ENCODE data around the gene KIAA1217. TPM values are rescaled to one million over a fixed set of nuclear protein-coding genes. Genes with fewer than 3 reads are reported as not detected.

The KIAA1217 gene
- total and polyA plus RNA-seq, 2 of the 4 experiments (the other 2 are of a cell fraction), result 3.4 to 4.4 TPM

DNA sequence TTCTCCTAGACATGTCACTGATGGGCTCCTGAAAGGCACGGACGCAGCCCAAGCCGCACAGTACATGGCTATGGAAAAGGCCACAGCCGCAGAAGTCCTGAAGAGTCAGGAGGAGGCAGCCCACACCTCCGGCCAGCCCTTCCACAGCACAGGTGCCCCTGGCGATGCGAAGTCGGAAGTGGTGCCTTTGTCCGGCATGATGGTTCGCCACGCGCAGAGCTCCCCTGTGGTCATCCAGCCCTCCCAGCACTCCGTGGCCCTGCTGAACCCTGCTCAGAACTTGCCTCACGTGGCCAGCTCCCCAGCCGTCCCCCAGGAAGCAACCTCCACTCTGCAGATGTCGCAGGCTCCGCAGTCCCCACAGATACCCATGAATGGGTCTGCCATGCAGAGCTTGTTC is 315.4 kb downstream of the KIAA1217 start:
- TF ChIP-seq RFX5 (IDR thresholded peaks at IDR 0.05; ENCODE audit: low read depth, low read length) (no peak), CEBPB (IDR thresholded peaks at IDR 0.05; ENCODE audit: low read depth, low read length) (no peak), FOS (IDR thresholded peaks at IDR 0.05; ENCODE audit: low read depth, low read length) (no peak), SMC3 (IDR thresholded peaks at IDR 0.05; ENCODE audit: low read depth, low read length) (no peak), MAFK (IDR thresholded peaks at IDR 0.05; ENCODE audit: low read depth, low read length) (no peak), MXI1 (IDR thresholded peaks at IDR 0.05; ENCODE audit: borderline replicate concordance, low read depth, low read length) (no peak), RAD21 (IDR thresholded peaks at IDR 0.05; ENCODE audit: low read length) (no peak), BHLHE40 (IDR thresholded peaks at IDR 0.05; ENCODE audit: low read depth, low read length) (no peak)
- TF ChIP-seq, protein P1, sequence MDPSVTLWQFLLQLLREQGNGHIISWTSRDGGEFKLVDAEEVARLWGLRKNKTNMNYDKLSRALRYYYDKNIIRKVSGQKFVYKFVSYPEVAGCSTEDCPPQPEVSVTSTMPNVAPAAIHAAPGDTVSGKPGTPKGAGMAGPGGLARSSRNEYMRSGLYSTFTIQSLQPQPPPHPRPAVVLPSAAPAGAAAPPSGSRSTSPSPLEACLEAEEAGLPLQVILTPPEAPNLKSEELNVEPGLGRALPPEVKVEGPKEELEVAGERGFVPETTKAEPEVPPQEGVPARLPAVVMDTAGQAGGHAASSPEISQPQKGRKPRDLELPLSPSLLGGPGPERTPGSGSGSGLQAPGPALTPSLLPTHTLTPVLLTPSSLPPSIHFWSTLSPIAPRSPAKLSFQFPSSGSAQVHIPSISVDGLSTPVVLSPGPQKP (IDR thresholded peaks at IDR 0.05; ENCODE audit: borderline replicate concordance, low read depth, low read length), result no peak
- TF ChIP-seq, protein P2, sequence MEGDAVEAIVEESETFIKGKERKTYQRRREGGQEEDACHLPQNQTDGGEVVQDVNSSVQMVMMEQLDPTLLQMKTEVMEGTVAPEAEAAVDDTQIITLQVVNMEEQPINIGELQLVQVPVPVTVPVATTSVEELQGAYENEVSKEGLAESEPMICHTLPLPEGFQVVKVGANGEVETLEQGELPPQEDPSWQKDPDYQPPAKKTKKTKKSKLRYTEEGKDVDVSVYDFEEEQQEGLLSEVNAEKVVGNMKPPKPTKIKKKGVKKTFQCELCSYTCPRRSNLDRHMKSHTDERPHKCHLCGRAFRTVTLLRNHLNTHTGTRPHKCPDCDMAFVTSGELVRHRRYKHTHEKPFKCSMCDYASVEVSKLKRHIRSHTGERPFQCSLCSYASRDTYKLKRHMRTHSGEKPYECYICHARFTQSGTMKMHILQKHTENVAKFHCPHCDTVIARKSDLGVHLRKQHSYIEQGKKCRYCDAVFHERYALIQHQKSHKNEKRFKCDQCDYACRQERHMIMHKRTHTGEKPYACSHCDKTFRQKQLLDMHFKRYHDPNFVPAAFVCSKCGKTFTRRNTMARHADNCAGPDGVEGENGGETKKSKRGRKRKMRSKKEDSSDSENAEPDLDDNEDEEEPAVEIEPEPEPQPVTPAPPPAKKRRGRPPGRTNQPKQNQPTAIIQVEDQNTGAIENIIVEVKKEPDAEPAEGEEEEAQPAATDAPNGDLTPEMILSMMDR (conservative IDR thresholded peaks at IDR 0.05; ENCODE audit: low read depth, low read length), result no peak
- POLR2A ChIA-PET (ENCODE audit: unreplicated experiment), result no interaction called here
- Histone ChIP-seq H2AFZ (replicated peaks; ENCODE audit: low read length, poor library complexity) (no peak overlapping the region), H2BK15ac (ENCODE audit: low read depth, low read length) (no peak overlapping the region), H3K4me3 (ENCODE audit: insufficient read depth, low read depth, low read length) (no peak overlapping the region), H3K9me3 (ENCODE audit: control insufficient read depth, insufficient read depth, low read length) (no peaks in the 10 kb centered on the region), H3K9ac (ENCODE audit: low read depth, low read length) (no peak overlapping the region), H3K27me3 (ENCODE audit: control insufficient read depth, insufficient read depth, low read length) (no peaks in the 10 kb centered on the region), H3K79me1 (ENCODE audit: low read depth in 1 of 2, low read length in 2 of 2) (no peaks in the 10 kb centered on the region), H3K4ac (ENCODE audit: low read depth, low read length) (no peak overlapping the region), H2BK120ac (ENCODE audit: low read depth, low read length) (no peak overlapping the region), H2BK20ac (ENCODE audit: low read depth, low read length) (no peak overlapping the region), H2BK5ac (ENCODE audit: low read depth, low read length, poor library complexity, severe bottlenecking) (no peak overlapping the region), H3K18ac (ENCODE audit: low read depth, low read length) (no peak overlapping the region), H3K4me1 (ENCODE audit: control insufficient read depth, insufficient read depth, low read length) (no peaks in the 10 kb centered on the region), H4K20me1 (ENCODE audit: insufficient read depth, low read length) (no peaks in the 10 kb centered on the region), H3K23ac (ENCODE audit: low read depth, low read length) (no peak overlapping the region), H3K27ac (ENCODE audit: insufficient read depth, low read length) (no peak overlapping the region), H3K56ac (ENCODE audit: extremely low read depth, insufficient read depth, low read length) (no peak overlapping the region), H2AK5ac (ENCODE audit: low read depth, low read length) (no peak overlapping the region), H2AK9ac (replicated peaks; ENCODE audit: low read depth, low read length, poor library complexity) (no peak overlapping the region), H3K14ac (replicated peaks; ENCODE audit: low read depth, low read length) (no peak overlapping the region), H4K8ac (ENCODE audit: low read depth in 2 of 2, low read length in 2 of 2) (no peak overlapping the region), H3K9me1 (ENCODE audit: insufficient read depth, low read length) (no peaks in the 10 kb centered on the region), H3K4me2 (ENCODE audit: low read depth, low read length) (no peak overlapping the region), H4K91ac (ENCODE audit: insufficient read depth, low read depth, low read length) (no peak overlapping the region), H3K36me3 (ENCODE audit: control insufficient read depth, insufficient read depth, low read length) (peaks cover 15% of the 10 kb centered on the region), H4K5ac (ENCODE audit: low read depth, low read length) (no peak overlapping the region)
- no peak for ATAC-seq (ENCODE audit: low read depth)
- BruUV-seq (replicated peaks), result no TSS peak
- CTCF ChIA-PET, result interaction anchor here (0.5 kb wide), 1 partner anchor 35 kb away, joined by 4 read pairs; no protein-coding TSS in a partner anchor
- in situ Hi-C loops (cut with MboI; ENCODE audit: low sequenced_read_pairs) (loop anchor here (25.0 kb wide), 3 partner anchors 987 to 1362 kb away; no protein-coding TSS in a partner anchor), dilution Hi-C loops (cut with HindIII; ENCODE audit: low sequenced_read_pairs, unreplicated experiment) (no loop called here), intact Hi-C loops (cut with micrococcal nuclease) (no loop called here)
- no peak for DNase-seq
- WGBS, 2 experiments (ENCODE audit: extremely low coverage in 2 of 2, insufficient read length in 1 of 2), result 96% methylated on average over 12 of the region's 17 CpGs; no CpG with 5 or more reads in 1 of the 2 experiments
